Measurements from ENCODE around the gene HDAC10. TPM values are rescaled to one million over a fixed set of nuclear protein-coding genes. Genes with fewer than 3 reads are reported as not detected.
A peak's percentile ranks its signal among the peaks of the same experiment; 100 is the strongest.
"Not testable (repeated sequence)": the region's sequence is repeated elsewhere in the genome, so short reads cannot be mapped to it uniquely, and the experiment has no call there.

The HDAC10 gene
- total RNA-seq, 4 donors from 2014 or later, result 43.1 to 93.7 (median 56.2) TPM

DNA sequence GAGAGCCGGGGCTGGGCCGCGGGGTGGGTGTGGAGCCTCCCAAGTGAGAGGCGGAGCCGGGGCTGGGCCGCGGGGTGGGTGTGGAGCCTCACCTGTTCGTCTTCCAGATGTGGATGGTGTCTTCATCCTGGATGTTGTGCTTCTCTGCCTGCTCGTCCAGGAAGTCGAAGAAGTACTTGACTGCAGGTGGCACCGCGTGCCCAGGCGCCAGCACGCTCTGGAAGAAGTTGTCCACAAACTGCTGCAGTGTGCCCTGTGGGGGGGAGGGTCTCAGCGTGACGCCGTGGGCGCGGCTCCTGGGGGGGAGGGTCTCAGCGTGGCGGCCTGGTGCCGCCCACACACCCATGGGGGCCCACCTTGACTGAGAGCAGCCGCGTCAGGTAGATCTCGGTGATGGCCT lies 26.7 kb upstream of the HDAC10 start:
- H3K27ac ChIP-seq, result no peak overlapping the region
- H3K36me3 ChIP-seq, result peaks cover 80% of the 10 kb centered on the region

DNA sequence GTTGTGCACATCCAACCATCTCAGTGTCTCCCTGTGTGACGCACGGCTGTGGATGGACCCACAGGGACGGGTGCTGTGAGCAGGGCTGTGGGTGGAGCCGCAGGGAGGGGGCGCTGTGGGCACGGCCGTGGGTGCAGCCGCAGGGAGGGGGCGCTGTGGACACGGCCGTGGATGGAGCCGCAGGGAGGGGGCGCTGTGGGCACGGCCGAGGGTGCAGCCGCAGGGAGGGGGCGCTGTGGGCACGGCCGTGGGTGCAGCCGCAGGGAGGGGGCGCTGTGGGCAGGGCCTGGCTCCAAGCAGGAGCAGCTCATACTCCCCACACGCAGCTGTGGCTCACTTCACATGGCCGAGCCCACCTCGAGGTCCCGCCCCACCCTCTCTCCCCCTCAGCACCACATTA lies 25.1 kb upstream of the HDAC10 start:
- TF ChIP-seq EP300 (IDR thresholded peaks at IDR 0.05), result no peak
- no peak for TF ChIP-seq POLR2AphosphoS5 (IDR thresholded peaks at IDR 0.05)
- no peak for TF ChIP-seq POLR2A (IDR thresholded peaks at IDR 0.05)
- TF ChIP-seq, protein P1, sequence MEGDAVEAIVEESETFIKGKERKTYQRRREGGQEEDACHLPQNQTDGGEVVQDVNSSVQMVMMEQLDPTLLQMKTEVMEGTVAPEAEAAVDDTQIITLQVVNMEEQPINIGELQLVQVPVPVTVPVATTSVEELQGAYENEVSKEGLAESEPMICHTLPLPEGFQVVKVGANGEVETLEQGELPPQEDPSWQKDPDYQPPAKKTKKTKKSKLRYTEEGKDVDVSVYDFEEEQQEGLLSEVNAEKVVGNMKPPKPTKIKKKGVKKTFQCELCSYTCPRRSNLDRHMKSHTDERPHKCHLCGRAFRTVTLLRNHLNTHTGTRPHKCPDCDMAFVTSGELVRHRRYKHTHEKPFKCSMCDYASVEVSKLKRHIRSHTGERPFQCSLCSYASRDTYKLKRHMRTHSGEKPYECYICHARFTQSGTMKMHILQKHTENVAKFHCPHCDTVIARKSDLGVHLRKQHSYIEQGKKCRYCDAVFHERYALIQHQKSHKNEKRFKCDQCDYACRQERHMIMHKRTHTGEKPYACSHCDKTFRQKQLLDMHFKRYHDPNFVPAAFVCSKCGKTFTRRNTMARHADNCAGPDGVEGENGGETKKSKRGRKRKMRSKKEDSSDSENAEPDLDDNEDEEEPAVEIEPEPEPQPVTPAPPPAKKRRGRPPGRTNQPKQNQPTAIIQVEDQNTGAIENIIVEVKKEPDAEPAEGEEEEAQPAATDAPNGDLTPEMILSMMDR (IDR thresholded peaks at IDR 0.05), result peak in 1 of 2 donors; percentile 77
- H3K4me1 ChIP-seq, result peaks cover 25% of the 10 kb centered on the region

More for the DNA sequence above, 26.7 kb upstream of the HDAC10 start:
- H3K4me1 ChIP-seq, result peaks cover 20% of the 10 kb centered on the region
- TF ChIP-seq POLR2AphosphoS5 (IDR thresholded peaks at IDR 0.05), result no peak
- no peak for TF ChIP-seq POLR2A (IDR thresholded peaks at IDR 0.05)
- TF ChIP-seq, protein P1 (IDR thresholded peaks at IDR 0.05), result no peak
- no peak for TF ChIP-seq EP300 (IDR thresholded peaks at IDR 0.05)
- H3K27me3 ChIP-seq, result no peaks in the 10 kb centered on the region
- 48% methylated on average over 9 of the region's 25 CpGs for WGBS
- no peaks in the 10 kb centered on the region for H3K9me3 ChIP-seq
- DNase-seq (ENCODE audit: low spot score in 2 of 2), result no peak
- no peak overlapping the region for H3K4me3 ChIP-seq

DNA sequence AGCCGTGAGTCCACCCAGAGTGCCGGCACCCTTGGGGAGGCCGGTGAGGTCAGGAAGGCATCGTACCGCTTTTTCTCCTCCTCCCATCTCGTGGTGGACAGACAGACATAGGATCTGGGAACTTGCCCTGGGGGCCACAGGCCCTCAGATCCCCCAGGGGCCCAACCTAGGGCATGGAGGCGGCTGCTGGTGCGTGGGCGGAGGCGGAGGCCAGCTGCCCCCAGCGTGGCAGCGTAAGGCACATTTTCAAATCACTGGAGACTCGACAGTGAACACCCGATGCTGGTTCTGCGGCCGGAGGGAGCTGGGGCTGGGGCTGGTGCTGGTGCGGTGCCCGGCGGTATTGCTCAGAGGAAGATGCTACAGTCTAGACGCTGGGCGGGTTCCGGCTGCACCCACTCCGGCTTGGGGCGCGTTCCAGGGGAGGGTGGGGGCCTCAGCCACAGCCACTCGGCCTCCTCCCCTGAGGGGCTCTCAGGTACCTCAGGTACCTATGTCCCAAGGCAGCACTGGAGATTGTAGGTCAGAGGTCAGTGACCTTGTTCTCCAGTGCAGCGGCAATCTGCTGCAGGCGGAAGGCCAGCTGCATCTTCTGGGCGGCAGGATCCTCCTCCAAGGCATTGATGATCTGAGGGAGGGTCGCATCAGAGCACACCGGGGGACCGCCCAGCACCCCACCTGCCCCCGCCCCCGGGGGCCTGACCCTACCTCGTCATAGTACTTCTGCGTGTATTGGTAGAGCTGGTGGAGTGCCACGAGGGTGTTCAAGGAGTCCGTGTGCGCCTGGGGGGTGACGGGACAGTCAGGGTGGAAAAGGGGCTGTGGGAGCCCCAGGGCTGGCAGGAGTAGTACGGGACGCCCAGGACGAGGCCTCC lies 24.4 kb upstream of the HDAC10 start:
- Histone ChIP-seq H3K27me3 (no peaks in the 10 kb centered on the region), H3K36me3 (peaks cover 57% of the 10 kb centered on the region), H3K27ac (no peak overlapping the region), H3K4me3 (no peak overlapping the region), H3K9me3 (no peaks in the 10 kb centered on the region), H3K4me1 (peaks cover 32% of the 10 kb centered on the region)
- TF ChIP-seq EP300 (IDR thresholded peaks at IDR 0.05) (no peak), POLR2AphosphoS5 (IDR thresholded peaks at IDR 0.05) (no peak), POLR2A (IDR thresholded peaks at IDR 0.05) (no peak)
- TF ChIP-seq, protein P1 (IDR thresholded peaks at IDR 0.05), result no peak
- 55% methylated on average over 4 of the region's 43 CpGs for WGBS
- no peak for DNase-seq (ENCODE audit: low spot score in 2 of 2)

More for the DNA sequence above, 25.1 kb upstream of the HDAC10 start:
- Histone ChIP-seq H3K4me3 (no peak overlapping the region), H3K36me3 (peaks cover 64% of the 10 kb centered on the region), H3K27ac (no peak overlapping the region), H3K27me3 (no peaks in the 10 kb centered on the region), H3K9me3 (no peaks in the 10 kb centered on the region)
- 52% methylated on average over 21 of the region's 25 CpGs for WGBS
- DNase-seq (ENCODE audit: low spot score in 2 of 2), result no peak

DNA sequence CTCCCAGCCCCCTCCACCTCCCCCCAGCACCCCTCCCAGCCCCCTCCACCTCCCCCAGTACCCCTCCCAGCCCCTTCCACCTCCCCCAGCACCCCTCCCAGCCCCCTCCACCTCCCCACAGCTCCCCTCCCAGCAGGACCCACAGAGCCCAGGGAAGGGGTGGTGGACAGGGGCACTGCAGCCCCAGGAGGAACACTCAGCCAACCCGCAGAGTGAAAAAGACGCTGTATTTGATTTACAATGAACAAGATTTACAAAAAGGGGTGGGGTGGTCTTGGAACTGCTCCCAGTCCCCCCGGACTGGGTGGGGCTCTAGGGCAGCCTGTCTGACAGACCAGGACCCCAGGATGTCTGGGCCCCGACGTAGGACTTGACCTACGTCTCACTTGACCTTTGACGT lies 23.7 kb upstream of the HDAC10 start:
- TF ChIP-seq POLR2A (IDR thresholded peaks at IDR 0.05) (no peak), POLR2AphosphoS5 (IDR thresholded peaks at IDR 0.05) (no peak), EP300 (IDR thresholded peaks at IDR 0.05) (no peak)
- TF ChIP-seq, protein P1 (IDR thresholded peaks at IDR 0.05), result no peak
- Histone ChIP-seq H3K36me3 (peaks cover 50% of the 10 kb centered on the region), H3K27ac (no peak overlapping the region)

DNA sequence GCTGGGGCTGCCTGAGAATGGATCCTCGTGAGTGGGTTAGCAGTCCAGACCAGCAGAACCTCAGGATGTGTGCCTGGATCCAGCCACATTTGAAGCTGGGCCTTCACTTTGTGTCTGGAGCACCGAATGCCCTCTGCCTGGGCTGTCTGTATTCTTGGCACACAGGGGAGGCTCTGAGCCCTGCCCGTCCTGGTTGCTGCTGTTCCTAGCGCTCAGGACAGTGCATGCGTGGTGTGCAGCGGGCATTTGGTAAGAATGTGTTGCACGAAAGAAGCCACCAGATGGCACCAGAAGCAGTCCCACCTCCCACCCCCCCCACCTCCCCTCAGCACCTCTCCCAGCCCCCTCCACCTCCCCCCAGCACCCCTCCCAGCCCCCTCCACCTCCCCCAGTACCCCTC lies 23.2 kb upstream of the HDAC10 start:
- no peak for DNase-seq (ENCODE audit: low spot score in 2 of 2)
- H3K27me3 ChIP-seq, result no peaks in the 10 kb centered on the region
- peaks cover 46% of the 10 kb centered on the region for H3K36me3 ChIP-seq
- no peaks in the 10 kb centered on the region for H3K9me3 ChIP-seq
- no peak overlapping the region for H3K27ac ChIP-seq
- H3K4me1 ChIP-seq, result peaks cover 41% of the 10 kb centered on the region
- WGBS, result 26% methylated on average over 5 of the region's 7 CpGs
- TF ChIP-seq POLR2AphosphoS5 (IDR thresholded peaks at IDR 0.05), result no peak
- no peak for TF ChIP-seq POLR2A (IDR thresholded peaks at IDR 0.05)
- TF ChIP-seq EP300 (IDR thresholded peaks at IDR 0.05), result no peak
- TF ChIP-seq, protein P1 (IDR thresholded peaks at IDR 0.05), result peak in 1 of 2 donors; percentile 33
- no peak overlapping the region for H3K4me3 ChIP-seq

More for the DNA sequence above, 23.7 kb upstream of the HDAC10 start:
- 53% methylated on average over 5 of the region's 7 CpGs for WGBS
- DNase-seq (ENCODE audit: low spot score in 2 of 2), result no peak
- Histone ChIP-seq H3K4me3 (no peak overlapping the region), H3K9me3 (no peaks in the 10 kb centered on the region), H3K4me1 (peaks cover 37% of the 10 kb centered on the region), H3K27me3 (no peaks in the 10 kb centered on the region)

DNA sequence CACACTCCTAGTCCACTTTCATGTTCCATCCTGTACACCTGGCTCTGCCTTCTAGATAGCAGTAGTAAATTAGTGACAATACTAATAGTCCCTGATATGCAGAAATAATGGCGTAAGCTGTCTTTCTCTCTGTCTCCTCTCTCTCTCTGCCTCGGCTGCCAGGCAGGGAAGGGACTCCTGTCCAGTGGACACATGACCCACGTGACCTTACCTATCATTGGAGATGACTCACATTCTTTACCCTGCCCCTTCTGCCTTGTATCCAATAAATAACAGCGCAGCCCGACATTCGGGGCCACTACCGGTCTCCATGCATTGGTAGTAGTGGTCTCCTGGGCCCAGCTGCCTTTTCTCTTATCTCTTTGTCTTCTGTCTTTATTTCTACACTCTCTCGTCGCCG lies 22.7 kb upstream of the HDAC10 start:
- WGBS, result 78% methylated on average over 10 of the region's 10 CpGs
- H3K9me3 ChIP-seq; H3K27me3 ChIP-seq; H3K27ac ChIP-seq; H3K4me3 ChIP-seq; DNase-seq (ENCODE audit: low spot score in 2 of 2): not testable (repeated sequence)
- Histone ChIP-seq H3K36me3 (peaks cover 40% of the 10 kb centered on the region), H3K4me1 (peaks cover 47% of the 10 kb centered on the region)

DNA sequence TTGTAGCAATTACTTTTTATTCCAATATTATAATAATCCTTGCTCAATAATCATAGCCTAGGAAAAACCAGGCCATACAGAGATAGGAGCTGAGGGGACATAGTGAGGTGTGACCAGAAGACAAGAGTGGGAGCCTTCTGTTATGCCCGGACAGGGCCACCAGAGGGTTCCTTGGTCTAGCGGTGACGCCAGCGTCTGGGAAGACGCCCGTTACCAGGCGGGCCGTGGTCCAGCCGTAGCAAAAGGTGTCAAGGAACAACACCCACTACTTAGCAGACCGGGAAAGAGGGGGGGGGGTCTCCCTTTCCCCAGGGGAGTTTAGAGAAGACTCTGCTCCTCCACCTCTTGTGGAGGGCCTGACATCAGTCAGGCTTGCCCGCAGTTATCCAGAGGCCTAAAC lies 22.3 kb upstream of the HDAC10 start:
- Histone ChIP-seq H3K4me1 (peaks cover 51% of the 10 kb centered on the region), H3K36me3 (peaks cover 36% of the 10 kb centered on the region)
- H3K27me3 ChIP-seq; H3K9me3 ChIP-seq; H3K27ac ChIP-seq; DNase-seq (ENCODE audit: low spot score in 2 of 2); H3K4me3 ChIP-seq: not testable (repeated sequence)
- 83% methylated on average over 1 of the region's 11 CpGs for WGBS

Measured in suprapubic skin (tissue), 4 donors.